ENCODE results near the gene CCDC88B.

DNA sequence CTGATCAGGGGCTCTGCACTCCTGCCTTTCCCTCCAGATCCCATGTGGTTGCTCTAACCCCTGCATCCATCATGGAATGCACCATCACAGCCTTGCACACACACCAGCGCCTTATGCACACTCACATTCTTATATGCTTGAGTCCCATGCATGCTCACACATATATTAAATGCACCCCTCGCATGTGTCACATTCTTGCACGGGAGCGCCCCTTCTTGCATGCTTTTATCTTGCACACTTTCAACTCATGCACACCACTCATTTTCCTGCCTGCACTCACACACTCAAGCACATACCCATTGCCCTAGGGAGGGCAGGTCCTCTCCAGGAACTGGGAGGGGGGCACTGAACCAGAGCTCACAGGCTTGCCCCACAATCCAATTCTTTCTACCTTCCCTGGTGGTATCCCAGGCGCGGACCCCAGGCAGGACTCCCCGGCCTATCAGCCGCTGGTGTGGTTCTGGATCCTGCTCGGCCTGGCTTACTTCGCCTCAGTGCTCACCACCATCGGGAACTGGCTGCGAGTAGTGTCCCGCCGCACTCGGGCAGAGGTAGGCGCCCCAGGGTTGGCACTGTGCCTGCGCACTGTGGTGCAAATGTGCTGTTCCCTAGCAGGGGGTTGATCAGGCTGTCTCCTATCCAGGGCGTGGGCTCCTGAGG lies 42.2 kb upstream of the CCDC88B start:
- TF ChIP-seq CEBPB (IDR thresholded peaks at IDR 0.05; ENCODE audit: low read depth, low read length) (no peak), SIN3A (conservative IDR thresholded peaks at IDR 0.05 in 1 of 2, IDR thresholded peaks at IDR 0.05 in 1 of 2; ENCODE audit: low read depth in 1 of 2, low read length in 2 of 2) (no peak), EGR1 (IDR thresholded peaks at IDR 0.05; ENCODE audit: borderline replicate concordance, low read depth, low read length) (no peak), CHD1 (IDR thresholded peaks at IDR 0.05; ENCODE audit: low read depth, low read length) (no peak)

Measured in H1 (cell line).